Cardiac fibroblast (primary cell): ENCODE results near the gene PRAMEF25.
"Not testable (repeated sequence)": the region's sequence is repeated elsewhere in the genome, so short reads cannot be mapped to it uniquely, and the experiment has no call there.

ENCODE experiments used
- DNase-seq, 2 donors: peaks; one replicate each; pipeline versions ENCODE4 v3.0.0 to v3.0.0-alpha.2; 2010; ENCODE audit warnings: low read depth in 2 of 2
- H3K4me3 ChIP-seq, 2 donors: replicated peaks in 1 of 2; 1 replicate in 1 of 2; 2 replicates in 1 of 2; pipeline ENCODE4 v1.5.1; 2011; ENCODE audit warnings: low read depth in 2 of 2, low read length in 2 of 2, mild to moderate bottlenecking in 2 of 2, moderate library complexity in 1 of 2

The PRAMEF25 gene

DNA sequence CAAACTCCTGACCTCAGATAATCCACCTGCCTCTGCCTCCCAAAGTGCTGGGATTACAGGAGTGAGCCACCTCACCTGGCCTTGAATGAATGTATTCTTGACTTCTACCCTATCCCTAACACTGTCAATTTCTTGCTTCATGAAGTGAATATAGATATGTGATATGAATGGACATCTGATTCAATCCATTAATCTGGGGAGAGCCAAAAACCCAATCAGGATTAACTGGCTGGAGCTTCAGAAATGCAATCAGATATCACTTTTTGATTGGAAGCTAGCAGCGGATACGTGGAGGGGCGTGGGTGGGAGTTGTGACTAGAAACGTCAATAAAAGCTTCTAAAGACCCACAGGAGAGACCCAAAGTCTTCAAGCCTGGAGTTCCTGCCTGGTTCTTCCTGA is at the start of gene PRAMEF25:
Gene PRAMEF25 (plus strand): TSS at position 301 of the 400 bp plus-strand sequence. CDS start 2,920 bp downstream, outside the sequence.
- not testable (repeated sequence) for H3K4me3 ChIP-seq

GRCh38 chr1:13056475-13056874 is 14.1 kb upstream of the PRAMEF25 start, which contains the start of gene PRAMEF27:
TSS of gene PRAMEF27 (minus strand) at chr1:13056575. CDS start at chr1:13053659, 2,916 bp downstream.
- DNase-seq, H3K4me3 ChIP-seq: not testable (repeated sequence)

More for the DNA sequence above, at the start of gene PRAMEF25:
- DNase-seq: not testable (repeated sequence)

DNA sequence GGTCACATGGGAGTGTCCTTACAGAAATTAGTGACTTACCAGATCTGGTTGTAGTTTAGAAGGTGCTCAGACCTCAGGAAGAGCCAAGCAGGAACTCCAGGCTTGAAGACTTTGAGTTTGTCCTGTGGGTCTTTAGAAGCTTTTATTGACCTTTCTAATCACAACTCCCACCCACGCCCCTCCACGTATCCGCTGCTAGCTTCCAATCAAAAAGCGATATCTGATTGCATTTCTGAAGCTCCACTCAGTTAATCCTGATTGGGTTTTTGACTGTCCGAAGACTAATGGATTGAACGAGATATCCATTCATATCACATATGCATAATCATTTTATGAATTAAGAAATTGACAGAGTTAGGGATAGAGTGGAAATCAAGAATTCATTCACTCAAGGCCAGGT is 46.2 kb downstream of the PRAMEF25 start, which contains the start of gene HNRNPCL2:
Gene HNRNPCL2 (minus strand): TSS at position 101 of the 400 bp plus-strand sequence. CDS start 454 bp downstream, outside the sequence.
- not testable (repeated sequence) for H3K4me3 ChIP-seq, DNase-seq
